GM12891 (cell line): ENCODE results near the gene ZFYVE19.
A peak's percentile ranks its signal among the peaks of the same experiment; 100 is the strongest.

ENCODE experiments used
- DNase-seq: peaks from one replicate; pipeline ENCODE4 v3.0.0; 2011; ENCODE audit warnings: low spot score; ENCODE audit not compliant: insufficient read length
- FAIRE-seq: peaks from 2 replicates; lab custom pipeline; 2011; peaks lifted over from hg19 to GRCh38; lab: Jason Lieb, UNC
- PAX5 ChIP-seq: IDR thresholded peaks from 2 replicates; pipeline ENCODE4 v1.6.1; 2011; ENCODE audit warnings: low read length, moderate library complexity, mild to moderate bottlenecking; ENCODE audit not compliant: insufficient read depth, severe bottlenecking
- POLR2A ChIP-seq: IDR thresholded peaks from 2 replicates; pipeline ENCODE4 v1.6.1; 2011; ENCODE audit warnings: low read depth, low read length, control low read depth
- POLR2AphosphoS5 ChIP-seq: IDR thresholded peaks from 2 replicates; pipeline ENCODE4 v1.6.1; 2011; ENCODE audit warnings: low read depth, low read length, control low read depth
- POU2F2 ChIP-seq: IDR thresholded peaks from 2 replicates; pipeline ENCODE4 v1.6.1; 2011; ENCODE audit warnings: low read depth, mild to moderate bottlenecking, control low read depth, low read length, moderate library complexity
- SPI1 ChIP-seq: IDR thresholded peaks from 2 replicates; pipeline ENCODE4 v1.6.1; 2011; ENCODE audit warnings: low read depth, low read length, control low read depth
- TAF1 ChIP-seq: IDR thresholded peaks from 2 replicates; pipeline ENCODE4 v1.6.1; 2011; ENCODE audit warnings: low read depth, low read length, control low read depth

Gene ZFYVE19

GRCh38 chr15:40767838-40768500 lies 38.9 kb upstream of the ZFYVE19 start:
- DNase-seq (no peak), FAIRE-seq (no peak)
- TF ChIP-seq POLR2AphosphoS5 (no peak), POU2F2 (no peak)

- no peak for TF ChIP-seq POLR2AphosphoS5
- no peak for TF ChIP-seq PAX5
- peak; percentile 88 for TF ChIP-seq SPI1
- no peak for TF ChIP-seq POLR2A
- TF ChIP-seq POU2F2, result no peak
- FAIRE-seq (no peak), DNase-seq (peak; percentile 48)
Measured at GRCh38 chr15:40768521-40769273, 38.2 kb upstream of the ZFYVE19 start.

- TF ChIP-seq POU2F2 (no peak), POLR2A (0 out of 2 replicates have a peak, but pooled peaks have one; percentile 11), POLR2AphosphoS5 (0 out of 2 replicates have a peak, but pooled peaks have one; percentile 16), SPI1 (no peak), TAF1 (no peak), PAX5 (peak; percentile 50)
- DNase-seq (peak; percentile 57), FAIRE-seq (peak; percentile 92)
Measured at GRCh38 chr15:40769274-40770146, 37.4 kb upstream of the ZFYVE19 start, which contains the start of gene C15orf62. Gene C15orf62 (plus strand): TSS chr15:40769980. CDS start chr15:40770496, 516 bp downstream.

DNA sequence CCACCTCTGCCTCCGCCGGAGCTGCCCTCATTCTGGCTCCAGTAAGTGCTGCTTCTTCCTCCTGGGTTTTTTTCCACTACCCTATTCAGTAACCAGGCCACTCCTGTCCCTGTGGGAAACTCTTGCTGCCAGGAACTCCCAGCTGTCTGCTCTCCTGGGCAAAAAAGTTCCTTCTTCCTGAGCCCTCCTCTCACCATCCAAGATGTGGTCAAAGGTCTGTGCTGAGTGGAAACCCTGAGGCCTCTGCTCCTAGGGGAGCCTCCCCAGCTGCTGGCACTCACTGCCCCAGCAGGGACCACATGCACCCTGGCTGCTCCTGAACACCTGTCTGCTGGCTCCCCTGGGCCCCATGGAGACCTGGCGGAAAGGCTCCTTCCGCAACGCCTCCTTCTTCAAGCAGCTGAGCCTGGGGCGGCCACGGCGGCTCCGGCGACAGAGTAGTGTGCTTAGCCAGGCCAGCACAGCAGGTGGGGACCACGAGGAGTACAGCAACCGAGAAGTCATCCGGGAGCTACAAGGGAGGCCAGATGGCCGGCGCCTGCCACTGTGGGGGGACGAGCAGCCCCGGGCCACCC lies 36.7 kb upstream of the ZFYVE19 start:
- FAIRE-seq, result peak; percentile 90
- DNase-seq, result peak; percentile 64
- no peak for TF ChIP-seq TAF1
- TF ChIP-seq POU2F2, result no peak
- no peak for TF ChIP-seq POLR2A
- TF ChIP-seq POLR2AphosphoS5, result no peak
- no peak for TF ChIP-seq PAX5
- TF ChIP-seq SPI1, result no peak

- TF ChIP-seq SPI1 (no peak), TAF1 (no peak), POU2F2 (no peak), PAX5 (no peak), POLR2AphosphoS5 (no peak), POLR2A (no peak)
- FAIRE-seq (no peak), DNase-seq (no peak)
Measured at GRCh38 chr15:40771242-40771641, 35.6 kb upstream of the ZFYVE19 start.

GRCh38 chr15:40772014-40772413 lies 34.9 kb upstream of the ZFYVE19 start:
- FAIRE-seq, result no peak
- no peak for TF ChIP-seq TAF1
- no peak for TF ChIP-seq PAX5
- TF ChIP-seq POLR2A, result no peak
- no peak for TF ChIP-seq POLR2AphosphoS5
- TF ChIP-seq POU2F2, result no peak
- no peak for TF ChIP-seq SPI1
- DNase-seq, result no peak

DNA sequence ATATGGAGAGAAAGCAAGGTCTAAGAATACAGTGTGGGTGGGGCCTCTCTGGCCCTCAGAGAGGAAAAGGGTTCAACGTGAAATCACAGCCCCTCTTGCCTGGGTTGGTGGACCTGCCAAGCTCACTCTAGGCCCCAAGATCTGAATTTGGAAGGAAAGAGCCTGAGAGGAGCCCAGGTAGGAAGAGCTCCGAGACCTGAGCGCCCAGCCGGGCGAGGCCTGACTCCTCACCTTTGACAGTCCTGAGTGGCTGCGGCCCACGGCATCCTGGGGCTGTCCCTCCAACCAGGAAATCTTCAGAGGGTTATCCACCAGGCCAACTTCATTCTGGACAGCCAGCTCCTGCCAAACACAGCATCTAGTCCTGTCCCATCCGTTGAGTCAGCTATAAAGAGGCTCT lies 33.4 kb upstream of the ZFYVE19 start:
- FAIRE-seq, result no peak
- no peak for DNase-seq
- TF ChIP-seq POLR2AphosphoS5 (no peak), POLR2A (no peak), PAX5 (no peak), TAF1 (no peak), POU2F2 (no peak), SPI1 (no peak)

DNA sequence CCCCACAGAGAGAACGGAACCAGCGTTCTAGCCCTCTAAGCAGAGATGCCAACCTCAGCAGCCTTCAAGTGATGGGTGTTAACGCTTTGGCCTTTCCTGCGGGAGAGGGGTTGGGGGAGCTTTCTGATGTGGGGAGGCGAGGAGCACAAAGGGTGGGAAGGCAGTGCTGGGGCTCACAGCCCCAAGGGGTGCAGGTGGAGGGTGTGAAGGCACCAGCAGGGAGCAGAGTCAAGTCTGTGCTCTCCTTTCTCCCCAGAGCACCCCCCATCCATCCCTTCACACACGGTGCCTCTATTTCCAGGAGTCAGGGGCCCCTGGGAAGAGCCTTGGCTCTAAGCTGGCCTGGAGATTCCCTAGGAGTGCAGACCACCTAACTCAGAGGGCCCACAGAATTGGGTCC lies 33.0 kb upstream of the ZFYVE19 start:
- FAIRE-seq (no peak), DNase-seq (no peak)
- TF ChIP-seq SPI1 (no peak), TAF1 (no peak)

DNA sequence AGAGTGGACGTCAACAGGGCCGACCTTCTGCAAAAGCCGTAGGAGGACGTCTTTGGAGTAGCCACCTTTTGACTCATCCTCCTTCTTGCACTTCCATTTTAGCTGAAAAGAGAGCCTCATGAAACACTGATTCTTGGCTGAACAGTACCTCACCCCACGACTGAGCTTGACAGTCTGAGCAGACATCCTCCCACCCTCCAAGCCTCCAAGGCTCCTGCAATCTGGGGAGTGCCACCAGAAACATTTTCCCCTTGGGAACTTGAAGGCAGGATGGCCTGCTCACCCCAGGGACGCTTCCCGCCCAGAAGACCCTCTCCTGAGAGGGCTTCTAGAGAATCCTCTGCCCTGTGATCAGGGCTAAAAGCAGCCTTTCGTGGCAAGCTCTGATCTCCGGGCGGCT lies 31.9 kb upstream of the ZFYVE19 start:
- no peak for FAIRE-seq
- DNase-seq, result no peak
- TF ChIP-seq POU2F2 (no peak), POLR2AphosphoS5 (no peak), PAX5 (no peak), SPI1 (no peak), TAF1 (no peak), POLR2A (no peak)
